ENCODE results near the gene PRR30.

The PRR30 gene

DNA sequence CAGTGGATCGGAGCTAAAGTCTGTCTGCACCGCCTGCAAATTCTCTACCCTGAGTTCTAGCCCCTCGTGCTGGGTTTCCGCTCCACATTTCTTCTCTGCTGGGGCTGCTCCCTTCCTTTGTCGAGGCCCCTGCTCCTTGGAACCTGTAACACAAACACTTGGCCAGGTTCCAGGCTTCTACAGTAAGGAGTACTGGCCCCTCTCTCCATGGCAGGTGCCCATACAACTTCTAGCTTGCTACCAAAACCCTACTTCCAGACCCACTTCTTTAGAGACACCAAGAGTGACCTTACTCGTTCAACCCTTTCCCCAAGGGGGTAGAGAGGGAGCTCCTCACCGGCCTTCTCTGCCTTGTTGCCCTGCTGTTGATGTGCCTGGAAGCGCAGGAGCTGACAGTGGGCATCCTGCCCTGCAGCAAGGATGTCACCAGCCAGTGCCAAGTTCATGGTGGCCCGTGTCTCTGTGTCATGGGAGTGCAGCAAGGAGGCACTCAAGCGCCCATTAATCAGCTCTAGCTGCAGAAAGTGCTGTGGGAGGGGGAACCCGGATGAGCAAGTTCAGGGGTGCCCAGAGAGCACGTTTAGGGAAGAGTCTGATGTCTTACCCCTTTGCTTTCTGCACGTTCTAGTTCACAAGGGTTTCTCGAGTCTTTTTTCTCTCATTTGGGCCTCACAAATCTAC lies 5.9 kb downstream of the PRR30 start:
- TF ChIP-seq, protein P1, sequence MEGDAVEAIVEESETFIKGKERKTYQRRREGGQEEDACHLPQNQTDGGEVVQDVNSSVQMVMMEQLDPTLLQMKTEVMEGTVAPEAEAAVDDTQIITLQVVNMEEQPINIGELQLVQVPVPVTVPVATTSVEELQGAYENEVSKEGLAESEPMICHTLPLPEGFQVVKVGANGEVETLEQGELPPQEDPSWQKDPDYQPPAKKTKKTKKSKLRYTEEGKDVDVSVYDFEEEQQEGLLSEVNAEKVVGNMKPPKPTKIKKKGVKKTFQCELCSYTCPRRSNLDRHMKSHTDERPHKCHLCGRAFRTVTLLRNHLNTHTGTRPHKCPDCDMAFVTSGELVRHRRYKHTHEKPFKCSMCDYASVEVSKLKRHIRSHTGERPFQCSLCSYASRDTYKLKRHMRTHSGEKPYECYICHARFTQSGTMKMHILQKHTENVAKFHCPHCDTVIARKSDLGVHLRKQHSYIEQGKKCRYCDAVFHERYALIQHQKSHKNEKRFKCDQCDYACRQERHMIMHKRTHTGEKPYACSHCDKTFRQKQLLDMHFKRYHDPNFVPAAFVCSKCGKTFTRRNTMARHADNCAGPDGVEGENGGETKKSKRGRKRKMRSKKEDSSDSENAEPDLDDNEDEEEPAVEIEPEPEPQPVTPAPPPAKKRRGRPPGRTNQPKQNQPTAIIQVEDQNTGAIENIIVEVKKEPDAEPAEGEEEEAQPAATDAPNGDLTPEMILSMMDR (IDR thresholded peaks at IDR 0.05; ENCODE audit: control extremely low read depth, extremely low read depth, low read depth, missing control alignments): no peak
- ChIA-PET CTCF (interaction anchor here (0.8 to 2.7 kb wide), 14 partner anchors 10 to 171 kb away, joined by 3 to 22 read pairs (median 4); partner anchors contain the start of gene ABHD1), POLR2A (interaction anchor here (1.1 kb wide), 1 partner anchor 229 kb away, joined by 3 read pairs; no protein-coding TSS in a partner anchor)
- no peak for DNase-seq (ENCODE audit: extremely low spot score)

DNA sequence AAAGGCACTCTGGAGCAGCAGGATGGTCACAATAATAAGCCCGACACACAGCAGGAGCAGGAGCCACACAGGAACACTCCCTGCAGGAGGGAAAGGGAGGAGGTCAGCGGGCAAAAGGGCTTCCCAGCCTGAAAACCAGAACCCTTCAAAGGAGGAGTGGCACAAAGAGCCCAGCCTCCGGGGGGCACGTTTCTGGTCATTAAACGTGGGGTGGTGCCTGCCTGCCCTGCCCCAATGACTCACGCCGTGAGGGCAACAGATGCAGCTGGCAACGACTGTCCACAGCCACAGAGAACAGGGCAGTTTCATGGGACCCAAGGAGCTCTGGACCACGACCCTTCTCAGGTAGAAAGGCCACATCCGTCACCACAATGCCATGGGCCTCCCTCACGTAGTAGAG lies 7.8 kb downstream of the PRR30 start:
- TF ChIP-seq, protein P1 (IDR thresholded peaks at IDR 0.05; ENCODE audit: control extremely low read depth, extremely low read depth, low read depth, missing control alignments): no peak
- DNase-seq (ENCODE audit: extremely low spot score): no peak
- POLR2A ChIA-PET: no interaction called here
- CTCF ChIA-PET: interaction anchor here (1.1 kb wide), 1 partner anchor 43 kb away, joined by 4 read pairs; no protein-coding TSS in a partner anchor

DNA sequence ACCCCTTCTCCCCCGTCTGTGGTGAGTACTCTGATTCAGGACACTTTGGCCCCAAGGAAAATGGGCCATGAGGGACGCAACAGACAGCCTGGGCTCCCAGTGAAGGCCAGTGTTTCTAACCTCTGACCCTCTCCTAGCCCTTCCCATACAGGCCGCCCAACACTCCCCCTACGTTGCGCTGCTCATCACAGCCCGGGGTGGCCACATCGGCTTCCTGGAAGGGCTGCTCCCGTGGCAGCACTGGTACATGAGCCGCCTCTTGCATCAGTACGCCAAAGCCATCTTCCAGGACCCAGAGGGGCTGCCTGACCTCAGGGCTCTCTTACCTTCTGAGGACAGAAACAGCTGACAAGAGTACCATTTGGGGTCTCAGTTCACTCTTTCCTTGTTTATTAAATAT lies 8.8 kb downstream of the PRR30 start:
- CTCF ChIA-PET: no interaction called here
- DNase-seq (ENCODE audit: extremely low spot score): no peak
- TF ChIP-seq, protein P1 (IDR thresholded peaks at IDR 0.05; ENCODE audit: control extremely low read depth, extremely low read depth, low read depth, missing control alignments): no peak
- POLR2A ChIA-PET: no interaction called here

DNA sequence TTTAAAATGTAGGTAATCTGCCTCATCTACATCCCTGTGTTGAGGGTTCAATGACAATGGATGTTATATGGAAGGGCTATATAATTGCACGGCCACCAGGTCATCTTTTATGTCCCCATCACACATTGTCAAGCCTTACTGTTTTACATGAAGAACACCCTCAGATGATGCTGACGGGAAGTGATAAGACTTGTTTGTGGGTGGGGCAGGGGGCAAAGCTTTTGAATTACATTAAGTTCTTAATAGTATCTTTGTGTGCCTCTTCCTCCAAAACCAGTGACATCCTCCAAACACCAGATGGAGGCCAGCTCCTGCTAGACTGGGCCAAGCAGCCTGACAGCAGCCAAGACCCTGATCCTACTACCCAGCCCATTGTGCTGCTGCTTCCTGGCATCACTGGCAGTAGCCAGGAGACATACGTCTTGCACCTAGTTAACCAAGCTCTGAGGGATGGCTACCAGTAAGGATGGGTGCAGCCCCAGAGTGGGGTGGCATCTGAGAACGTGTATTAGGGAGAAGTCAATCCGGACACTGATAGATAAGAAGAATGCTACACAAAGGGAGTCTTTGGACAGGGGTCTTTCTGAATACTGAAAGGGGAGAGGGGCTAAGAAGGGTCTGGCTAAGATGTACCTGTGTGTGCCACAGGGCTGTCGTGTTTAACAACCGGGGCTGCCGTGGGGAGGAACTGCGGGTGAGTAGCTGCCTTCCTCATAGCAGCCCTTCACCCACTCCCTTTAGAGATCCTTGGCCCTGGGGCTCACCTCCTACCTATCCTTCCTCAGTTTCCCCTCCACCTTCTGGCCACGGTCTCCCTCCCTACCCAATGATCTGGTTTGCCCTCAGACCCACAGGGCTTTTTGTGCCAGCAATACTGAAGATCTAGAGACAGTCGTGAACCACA lies 10.3 kb downstream of the PRR30 start:
- ChIA-PET CTCF (interaction anchor here (1.3 kb wide), 1 partner anchor 167 kb away, joined by 5 read pairs; no protein-coding TSS in a partner anchor), POLR2A (no interaction called here)
- DNase-seq (ENCODE audit: extremely low spot score): no peak
- TF ChIP-seq, protein P1 (IDR thresholded peaks at IDR 0.05; ENCODE audit: control extremely low read depth, extremely low read depth, low read depth, missing control alignments): no peak

DNA sequence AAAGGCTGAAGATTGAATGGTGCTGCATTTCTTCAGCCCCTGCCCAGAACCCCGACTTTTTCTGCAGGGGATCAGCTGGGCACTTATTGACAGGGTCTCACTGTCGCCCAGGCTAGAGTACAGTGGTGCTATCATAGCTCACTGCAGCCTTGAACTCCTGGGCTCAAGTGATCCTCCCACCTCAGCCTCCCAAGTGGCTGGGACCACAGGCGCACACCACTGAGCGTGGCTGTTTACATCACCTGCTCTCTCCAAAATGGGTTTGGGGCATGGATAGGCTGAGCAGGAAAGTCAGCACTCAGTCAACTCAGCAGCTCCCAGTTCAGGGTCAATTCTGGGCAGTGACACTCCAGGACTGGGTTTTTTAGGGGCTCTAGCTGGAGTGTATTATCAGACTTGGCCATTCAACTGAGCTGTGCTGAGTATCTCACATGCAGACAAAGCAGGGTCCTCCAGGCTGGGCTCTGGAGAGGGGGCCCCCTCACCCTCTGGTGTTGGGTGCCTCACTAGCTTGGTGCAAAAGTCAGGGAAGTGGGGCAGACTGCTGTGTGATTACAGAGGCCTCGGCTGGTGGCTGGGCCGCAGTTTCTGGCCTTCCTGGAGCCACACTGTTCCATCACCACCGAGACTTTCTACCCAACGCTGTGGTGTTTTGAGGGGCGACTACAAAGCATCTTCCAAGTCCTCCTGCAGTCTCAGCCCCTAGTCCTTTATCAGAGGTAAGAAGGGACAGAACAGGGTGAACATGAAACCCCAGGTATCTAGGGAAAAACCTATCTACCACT lies 11.1 kb downstream of the PRR30 start:
- CTCF ChIA-PET: interaction anchor here (1.3 kb wide), 1 partner anchor 166 kb away, joined by 5 read pairs; no protein-coding TSS in a partner anchor
- DNase-seq (ENCODE audit: extremely low spot score): no peak
- TF ChIP-seq, protein P1 (IDR thresholded peaks at IDR 0.05; ENCODE audit: control extremely low read depth, extremely low read depth, low read depth, missing control alignments): no peak
- POLR2A ChIA-PET: no interaction called here

DNA sequence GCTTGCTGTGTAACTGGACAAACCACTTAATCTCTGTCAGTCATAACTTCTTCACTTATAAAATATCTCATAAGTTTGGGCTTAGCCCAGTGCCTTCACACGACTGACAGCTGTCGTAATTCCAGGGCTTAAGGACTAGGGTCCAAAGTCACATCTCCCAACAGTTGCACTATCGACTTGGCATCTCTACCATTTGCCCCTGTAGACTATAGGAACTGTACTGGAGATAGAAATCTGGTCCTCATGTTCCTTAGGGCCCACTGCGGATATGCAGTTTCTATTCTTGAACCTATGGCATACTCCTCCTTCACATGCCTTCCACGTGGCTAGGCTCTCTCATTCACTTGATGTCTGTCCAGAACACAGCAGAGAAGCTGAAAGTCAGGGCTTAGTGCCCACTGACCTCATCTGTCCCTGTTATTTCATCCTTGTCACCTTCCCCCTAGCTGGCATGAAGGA lies 12.9 kb downstream of the PRR30 start:
- no peak for DNase-seq (ENCODE audit: extremely low spot score)
- CTCF ChIA-PET: interaction anchor here (0.8 to 2.1 kb wide), 3 partner anchors 16 to 154 kb away, joined by 3 to 6 read pairs (median 3); no protein-coding TSS in a partner anchor
- POLR2A ChIA-PET: no interaction called here
- TF ChIP-seq, protein P1 (IDR thresholded peaks at IDR 0.05; ENCODE audit: control extremely low read depth, extremely low read depth, low read depth, missing control alignments): no peak
